Measurements from ENCODE around the gene IQSEC3.
A peak's percentile ranks its signal among the peaks of the same experiment; 100 is the strongest.

The IQSEC3 gene

DNA sequence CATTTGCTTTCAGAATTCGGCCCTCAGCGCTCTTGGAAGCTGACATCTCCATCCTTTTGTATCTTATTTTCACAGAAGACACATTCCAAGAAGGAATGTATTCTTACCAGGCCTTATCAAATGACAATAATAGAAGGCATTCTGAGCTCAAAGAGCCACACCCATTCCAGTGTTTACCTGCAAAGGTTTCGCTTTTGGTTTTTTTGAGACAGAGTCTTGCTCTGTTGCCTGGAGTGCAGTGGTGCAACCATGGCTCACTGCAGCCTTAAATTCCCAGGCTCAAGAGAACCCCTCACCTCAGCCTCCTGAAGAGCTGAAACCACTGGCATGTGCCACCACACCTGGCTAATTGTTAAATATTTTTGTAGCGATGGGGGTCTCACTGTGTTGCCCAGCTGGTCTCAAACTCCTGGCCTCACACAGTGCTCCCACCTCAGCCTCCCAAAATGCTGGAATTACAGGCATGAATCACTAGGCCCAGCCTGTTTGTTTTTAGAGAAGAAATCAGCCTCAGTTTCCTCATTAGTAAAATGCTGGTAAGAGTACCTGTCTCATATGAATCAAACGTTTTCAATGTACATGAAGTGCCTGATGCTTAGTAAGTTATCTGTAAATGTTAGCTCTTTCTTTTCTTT, 78.2 kb downstream of the IQSEC3 start:
- DNase-seq: no peak

DNA sequence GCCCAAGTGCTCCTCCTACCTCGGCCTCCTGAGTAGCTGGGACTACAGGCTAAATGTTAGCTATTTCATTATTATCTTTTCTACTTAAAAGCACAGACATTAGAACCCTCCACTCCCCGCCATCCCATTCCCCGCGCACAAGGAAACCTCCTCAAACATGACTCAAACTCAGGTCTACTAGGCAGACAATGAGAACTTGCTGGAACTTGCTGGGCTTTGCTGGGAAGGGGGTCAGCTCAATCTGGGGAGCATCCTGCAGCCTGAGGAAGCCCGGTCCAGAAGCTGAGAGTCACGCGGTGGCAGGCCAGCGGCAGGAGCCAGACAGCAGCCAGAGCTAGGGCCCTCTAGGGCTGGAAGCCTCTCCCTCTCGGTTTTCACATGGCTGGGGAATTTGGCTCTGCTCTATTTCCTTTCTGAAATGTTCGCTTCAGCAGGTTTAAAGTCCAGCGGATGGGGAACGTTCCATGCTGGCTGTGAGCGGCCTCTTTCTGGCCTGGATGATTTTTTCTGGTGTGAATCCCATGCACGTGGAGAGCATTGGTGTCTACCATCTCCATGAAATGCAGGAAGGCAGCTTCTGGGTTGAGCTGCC, 78.9 kb downstream of the IQSEC3 start:
- DNase-seq: no peak

DNA sequence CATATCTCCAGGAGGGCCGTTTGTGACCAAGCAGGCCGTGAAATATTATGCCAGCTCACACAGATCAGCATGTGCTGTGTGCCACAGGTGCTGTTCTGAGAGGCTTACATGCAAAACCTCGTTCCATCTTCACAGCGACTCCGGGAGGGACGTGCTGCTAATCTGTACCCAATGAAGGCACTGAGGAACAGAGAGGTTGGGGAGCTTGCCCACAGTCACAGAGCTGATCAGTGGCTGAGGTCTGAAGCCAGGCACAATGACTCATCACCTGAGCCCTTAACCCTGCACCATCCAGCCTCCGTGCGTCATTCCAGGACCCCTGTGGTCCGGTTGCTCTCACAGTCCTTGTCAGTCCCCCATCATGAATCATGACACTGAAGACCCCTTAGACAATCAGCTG, 80.7 kb downstream of the IQSEC3 start:
- no peak for DNase-seq

DNA sequence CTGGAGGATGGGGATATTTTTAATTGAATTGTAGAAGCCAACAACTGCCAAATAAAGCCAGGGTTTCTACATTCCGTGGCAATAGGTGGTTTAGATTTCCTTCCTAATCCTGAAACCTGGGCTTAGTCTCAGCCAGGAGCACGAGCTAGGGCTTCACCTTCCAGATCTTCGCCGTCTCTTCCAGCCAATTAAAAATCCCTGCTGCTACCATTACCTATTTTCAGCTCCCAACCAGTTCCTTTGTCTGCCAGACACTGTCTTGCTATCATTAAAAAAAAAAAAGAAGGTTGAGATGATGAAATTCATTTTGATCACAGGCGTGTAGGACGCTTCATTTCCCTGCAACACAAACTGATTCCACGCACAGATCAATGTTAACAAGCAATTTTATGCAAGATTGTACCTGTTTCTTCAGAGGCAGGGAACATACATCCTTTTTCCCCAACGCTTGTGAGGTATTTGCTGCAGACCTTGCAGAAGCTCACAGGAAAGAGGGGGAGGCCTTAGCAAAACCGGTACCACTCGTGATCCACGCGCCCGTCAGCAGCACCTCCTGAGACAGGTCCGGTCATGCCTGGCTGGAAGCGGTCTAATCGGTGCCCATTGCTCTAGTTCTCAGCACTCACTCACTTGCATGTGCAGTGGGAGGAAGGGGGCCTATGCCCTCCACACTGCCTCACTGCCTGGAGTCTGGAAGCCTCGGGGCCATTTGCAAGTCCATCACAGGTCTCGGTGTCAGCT, 82.3 kb downstream of the IQSEC3 start:
- DNase-seq: no peak

DNA sequence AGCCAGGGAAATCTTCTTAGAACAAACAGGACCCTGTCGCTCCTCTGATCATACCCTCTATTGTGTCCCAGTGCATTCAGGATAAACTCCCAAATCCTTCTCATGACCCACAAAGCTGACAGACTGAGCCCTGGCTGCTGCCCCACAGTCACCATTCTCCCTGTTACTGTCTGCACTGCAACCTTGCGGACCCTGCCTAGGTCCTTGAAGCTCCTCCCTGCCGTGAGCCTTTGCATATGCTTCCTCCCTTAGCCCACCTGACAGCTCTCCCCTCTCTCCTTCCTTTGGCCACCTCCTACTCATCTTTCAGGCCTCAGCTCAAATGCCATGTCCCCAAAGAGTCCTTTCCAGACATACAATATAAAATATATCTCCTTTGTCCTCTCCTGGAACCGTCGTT, 85.0 kb downstream of the IQSEC3 start:
- no peak for DNase-seq

DNA sequence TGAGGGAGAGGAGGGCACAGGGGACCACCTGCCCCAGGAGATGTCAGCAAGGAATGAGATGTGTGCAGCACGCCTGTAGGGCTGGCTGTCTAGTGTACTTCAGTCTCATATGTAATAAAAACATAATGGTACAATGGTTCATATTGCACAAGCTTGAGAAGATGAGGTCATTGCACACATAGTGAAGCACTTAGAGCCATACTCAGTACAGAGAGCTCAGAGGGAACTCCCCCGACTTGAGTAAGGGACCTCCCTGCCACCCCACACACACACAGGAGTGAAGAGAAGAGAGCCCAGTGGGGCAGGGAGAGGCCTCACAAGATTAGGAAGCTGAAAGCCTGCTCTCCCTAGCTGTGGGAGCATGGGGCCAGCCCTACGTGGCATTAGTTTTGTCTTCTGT, 85.9 kb downstream of the IQSEC3 start:
- no peak for DNase-seq

DNA sequence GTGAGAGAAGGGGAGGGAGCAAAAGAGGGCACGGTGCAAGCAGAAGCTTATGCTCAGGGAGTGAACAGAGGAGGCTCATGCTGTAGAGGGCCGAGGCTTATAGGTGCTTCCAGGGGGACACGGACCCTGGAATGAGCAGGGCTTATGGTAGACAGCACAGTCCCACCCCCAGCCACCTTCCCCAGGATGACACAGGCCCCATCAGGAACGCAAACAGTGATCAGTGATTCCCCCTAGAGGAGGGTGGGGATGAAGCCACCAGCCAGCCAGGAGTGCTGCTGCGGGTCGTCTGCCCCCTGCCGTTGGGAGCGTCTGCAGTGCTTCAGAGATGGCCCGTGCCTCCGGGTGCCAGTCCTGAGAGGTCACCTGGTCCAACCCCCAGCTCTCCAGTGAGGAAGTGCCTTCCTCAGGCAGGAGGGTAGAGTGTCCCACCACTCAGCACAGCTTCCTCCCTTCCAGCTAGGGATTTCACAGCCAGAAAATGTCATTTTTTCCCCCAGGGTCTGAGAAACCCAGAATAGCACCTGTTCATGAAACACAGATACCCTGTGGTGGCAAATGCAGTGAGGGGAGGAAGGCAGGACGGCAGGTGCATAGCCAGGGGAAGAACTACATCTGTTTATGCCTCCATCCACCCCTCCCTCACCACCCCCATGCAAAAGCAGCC, 86.6 kb downstream of the IQSEC3 start:
- peak; percentile 81 for DNase-seq

DNA sequence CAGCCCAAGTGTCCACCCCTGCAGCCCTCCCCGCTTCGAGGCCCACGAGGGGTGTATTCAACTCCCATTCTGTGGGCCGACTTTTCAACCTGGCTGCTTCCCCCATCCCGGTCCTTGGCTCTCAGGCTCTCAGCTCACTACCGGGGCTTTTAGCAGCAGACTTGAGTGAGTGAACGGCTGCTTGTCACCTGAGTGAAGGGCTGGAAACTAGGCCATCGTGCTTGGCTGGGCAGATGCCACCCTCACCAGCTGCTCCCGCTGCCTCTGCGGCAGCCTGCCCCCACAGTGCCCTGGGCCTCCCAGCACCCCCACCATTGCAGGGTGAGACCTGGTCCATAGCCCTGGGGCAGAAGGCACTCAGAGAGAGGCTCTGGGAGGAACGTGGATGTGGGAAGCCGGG, 87.5 kb downstream of the IQSEC3 start:
- no peak for DNase-seq

DNA sequence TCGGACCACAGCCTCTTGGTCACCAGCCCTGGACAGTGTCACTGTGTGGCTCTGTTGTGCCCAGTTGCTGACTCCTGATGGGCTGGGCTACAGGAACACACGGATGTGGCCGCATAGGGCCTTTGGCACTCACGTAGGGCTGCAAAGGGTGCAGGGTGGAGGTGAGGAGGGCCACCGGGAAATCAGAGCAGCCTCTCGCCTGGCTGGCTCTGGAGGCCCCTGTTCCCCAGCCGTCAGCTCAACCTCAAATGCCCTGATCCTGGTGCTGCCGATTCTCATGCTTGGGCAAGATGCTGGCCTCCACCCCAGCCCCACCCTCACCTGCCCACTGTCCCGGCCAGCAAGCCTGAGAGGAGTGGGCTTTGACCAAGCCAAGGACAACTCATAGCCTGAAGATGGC, 88.4 kb downstream of the IQSEC3 start:
- DNase-seq: no peak

DNA sequence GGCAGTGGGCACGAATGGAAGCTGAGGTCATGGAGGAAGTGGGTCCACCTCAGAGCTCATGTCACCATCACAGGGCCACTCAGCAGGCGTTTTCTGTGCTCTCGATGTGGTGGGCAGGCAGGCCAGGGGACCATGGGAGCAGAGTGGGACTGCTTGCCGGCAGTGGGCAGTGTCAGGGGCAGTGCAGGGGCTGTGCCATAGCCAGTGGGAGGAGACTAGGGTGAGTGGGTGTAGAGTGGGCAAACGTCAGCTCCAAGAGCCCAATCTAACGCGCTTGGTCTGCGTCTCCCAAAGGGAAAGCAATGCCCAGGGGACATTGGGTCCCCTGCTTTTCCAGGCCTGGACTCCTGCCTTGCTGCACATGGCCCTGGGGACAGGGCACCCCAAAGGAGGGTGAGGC, 89.1 kb downstream of the IQSEC3 start:
- DNase-seq: no peak

DNA sequence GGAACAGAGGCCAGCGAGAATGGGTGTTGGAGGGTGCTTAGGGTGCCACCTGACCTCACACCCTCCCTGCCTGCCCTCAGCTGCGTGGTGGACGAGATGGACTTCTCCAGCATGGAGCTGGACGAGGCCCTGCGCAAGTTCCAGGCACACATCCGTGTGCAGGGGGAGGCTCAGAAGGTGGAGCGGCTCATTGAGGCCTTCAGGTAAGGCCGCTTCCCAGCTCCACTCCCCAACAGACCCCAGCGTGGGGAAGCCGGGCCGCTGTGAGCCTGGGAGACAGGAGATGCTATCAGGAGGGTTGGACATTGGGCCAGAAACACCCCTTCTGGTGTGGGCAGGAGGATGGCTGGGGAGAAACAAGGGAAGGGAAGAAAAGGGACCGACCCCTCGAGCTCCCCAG, 90.4 kb downstream of the IQSEC3 start:
- DNase-seq: no peak

DNA sequence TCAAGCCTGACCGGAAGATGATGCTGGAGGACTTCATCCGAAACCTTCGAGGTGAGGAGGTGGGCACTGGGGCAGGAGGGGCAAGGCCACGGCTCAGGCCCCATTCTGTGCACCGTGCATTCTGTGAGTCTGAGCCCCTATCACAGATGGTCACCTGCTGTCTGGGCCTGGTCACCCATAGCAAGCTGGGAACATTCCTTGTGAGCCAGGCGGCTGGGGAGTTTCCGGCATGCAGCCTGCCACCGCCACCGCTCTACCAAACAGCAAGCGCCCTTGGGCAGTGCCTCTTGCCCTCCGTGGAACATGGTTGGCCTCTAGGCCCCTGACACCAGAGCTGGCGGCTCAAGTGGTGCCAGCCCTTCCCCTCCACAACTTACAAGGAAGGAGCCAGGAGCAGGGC, 91.1 kb downstream of the IQSEC3 start:
- no peak for DNase-seq

DNA sequence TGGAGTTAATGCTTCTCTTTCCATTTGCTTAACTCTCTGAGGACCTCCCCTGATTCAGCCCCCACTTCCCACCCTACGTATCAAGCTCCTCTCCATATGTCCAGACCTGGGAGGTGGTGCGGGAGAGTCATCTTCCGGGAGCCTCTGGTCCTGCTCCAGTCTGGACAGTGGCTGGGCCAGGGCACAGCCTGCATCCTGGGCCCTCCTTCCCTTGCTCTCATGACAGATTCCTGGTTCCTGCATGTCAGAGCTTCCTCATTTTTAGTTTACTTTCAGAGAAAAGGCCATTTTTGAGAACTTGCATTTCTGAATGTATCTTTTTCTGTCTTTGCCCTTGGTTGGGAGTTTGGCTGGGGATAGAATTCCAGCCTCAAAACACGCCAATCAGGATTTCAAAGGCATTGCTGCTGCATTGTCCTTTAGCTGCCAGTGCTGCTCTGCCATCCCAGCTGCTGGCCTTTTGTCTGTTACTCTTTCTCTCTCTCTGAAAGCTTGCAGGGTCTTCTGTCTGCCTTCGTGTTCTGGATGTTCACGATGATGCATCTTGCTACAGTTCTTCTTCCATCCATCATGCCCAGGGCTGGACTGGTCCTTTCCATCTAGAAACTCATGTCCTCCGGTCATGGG, 92.7 kb downstream of the IQSEC3 start:
- DNase-seq: no peak

DNA sequence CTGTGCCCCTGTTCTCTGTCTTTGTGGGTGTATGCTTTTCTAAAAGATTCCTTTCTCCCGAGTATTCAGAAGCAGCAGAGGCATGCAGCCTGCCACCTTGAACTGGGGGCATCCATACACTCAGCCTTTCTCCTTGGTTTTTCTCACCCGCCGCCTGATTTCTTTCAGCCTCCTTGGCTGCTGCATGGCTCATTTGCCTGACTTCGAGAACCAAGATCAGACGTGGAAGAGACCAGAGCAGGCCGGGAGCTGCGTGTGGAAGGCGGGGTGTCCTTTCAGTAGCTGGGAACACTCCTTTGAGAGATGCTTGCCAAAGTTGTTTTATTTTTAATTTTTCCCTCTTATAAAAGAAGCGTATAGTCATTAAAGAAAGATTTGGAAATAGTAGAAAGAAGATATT, 94.3 kb downstream of the IQSEC3 start:
- no peak for DNase-seq

DNA sequence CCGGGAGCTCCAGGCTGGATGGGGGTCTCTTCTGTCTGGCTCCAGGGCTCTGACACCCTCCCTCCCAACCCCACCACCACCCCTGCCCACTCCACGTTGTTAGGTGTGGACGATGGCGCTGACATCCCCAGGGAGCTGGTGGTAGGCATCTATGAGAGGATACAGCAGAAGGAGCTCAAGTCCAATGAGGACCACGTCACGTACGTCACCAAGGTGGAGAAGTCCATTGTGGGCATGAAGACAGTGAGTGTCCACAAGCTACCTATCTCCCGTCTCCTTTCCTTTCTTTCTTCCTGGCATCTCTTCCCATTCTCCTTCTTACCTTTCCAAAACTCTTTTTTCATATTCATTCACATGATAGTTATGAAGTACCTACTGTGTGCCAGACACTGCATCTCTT, 95.3 kb downstream of the IQSEC3 start:
- no peak for DNase-seq

DNA sequence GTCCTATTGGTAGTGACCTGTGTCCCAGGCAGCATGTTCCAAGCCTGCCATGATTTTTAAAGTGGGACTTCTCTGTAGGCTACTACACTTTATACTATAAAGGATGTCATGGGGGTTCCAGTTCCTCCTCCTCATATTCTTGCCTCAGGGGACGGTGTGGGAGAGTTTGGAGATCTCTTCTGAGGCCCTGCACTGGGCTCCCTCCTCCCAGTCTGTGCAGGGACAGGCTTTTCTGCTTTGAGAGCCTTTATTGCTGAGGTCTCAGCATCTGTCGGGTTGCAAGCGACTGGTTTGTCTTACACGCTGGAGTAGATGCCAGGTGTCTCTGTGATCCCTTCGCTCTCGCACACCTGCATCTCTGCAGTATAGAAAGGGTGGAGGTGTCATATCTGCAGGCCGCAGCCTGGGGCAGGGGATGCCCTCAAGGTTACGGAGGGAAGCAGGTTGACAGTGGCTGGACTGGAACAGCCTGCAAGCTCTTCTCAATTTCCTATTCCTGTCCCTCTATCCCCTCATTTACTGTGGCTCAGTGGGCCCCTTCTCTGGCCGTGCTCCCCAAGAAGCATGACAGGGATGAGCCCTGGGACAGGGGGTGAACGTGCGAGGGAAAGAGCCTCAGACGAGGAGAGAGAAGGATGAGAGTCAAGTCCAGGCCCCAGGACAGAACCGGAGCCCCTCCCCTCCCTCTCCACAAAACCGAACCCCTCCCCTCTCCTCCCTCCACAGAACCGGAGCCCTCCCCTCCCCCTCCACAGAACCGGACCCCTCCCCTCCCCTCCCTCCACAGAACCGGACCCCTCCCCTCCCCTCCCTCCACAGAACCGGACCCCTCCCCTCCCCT, 96.1 kb downstream of the IQSEC3 start:
- DNase-seq: no peak

DNA sequence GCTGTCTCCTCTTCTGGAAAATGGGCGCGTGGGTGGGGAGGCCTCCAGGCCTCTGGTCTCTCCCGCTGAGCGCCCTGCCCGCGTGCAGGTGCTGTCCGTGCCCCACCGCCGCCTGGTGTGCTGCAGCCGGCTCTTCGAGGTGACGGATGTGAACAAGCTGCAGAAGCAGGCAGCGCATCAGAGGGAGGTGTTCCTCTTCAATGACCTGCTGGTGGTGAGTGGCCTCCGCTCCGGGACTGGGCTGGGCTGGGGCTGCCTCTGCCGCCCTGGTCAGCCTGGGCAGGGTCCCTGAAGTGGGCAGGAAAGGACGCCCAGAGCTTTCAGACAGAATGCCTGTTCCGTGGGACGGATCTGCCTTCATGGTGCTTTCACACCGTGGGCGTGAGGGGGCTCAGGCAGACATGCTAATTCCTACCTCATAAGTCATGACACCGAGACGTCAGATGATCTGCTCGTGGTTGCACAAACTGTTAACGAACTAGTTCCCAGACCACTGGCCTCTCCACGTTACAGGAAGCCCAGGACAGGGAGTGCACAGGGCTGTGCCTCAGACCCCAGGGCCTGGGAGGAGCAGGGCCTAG, 96.9 kb downstream of the IQSEC3 start:
- no peak for DNase-seq

DNA sequence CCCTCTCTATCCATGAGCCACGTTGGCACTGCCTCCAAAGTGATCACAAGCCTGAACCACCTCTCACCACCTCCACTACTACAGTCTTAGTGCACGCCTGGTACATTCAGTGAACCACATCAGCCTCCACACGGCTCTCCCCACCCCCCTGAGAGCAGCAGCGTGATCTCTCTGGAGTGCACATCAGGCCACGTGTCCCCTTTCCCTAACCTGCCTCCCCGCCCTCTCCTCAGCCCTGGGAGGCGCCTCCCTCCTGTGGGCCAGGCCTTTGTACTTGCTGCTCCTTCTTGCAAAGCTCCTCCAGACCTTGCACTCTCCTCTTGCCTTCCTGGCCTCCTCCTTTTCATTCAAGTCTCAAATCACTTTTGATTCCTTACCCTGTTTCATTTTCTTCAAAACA, 97.6 kb downstream of the IQSEC3 start:
- no peak for DNase-seq

DNA sequence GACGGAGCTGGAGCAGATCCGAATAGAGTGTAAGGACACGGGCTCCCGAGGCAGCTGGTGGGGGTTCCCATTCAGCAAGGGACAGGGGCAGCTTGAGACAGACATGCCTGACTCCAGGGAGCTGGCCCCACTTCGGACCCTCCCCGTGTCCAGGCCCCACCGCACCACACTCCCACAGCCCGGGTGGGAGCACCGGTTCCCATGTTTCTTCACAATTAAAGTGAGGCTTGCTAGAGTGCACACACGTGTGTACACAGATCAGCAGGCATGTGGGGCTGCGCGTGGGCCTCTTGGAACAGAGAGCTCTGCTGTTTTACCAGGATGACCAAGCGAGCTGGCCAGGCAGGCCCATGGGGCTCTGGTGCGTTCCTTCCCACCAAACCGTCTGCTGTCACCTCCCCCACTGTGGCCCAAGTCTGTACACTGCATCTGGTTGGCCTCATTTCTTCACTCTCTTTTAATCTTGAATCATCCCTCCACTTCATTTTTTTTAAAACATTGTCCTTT, 99.3 kb downstream of the IQSEC3 start:
- DNase-seq: no peak

DNA sequence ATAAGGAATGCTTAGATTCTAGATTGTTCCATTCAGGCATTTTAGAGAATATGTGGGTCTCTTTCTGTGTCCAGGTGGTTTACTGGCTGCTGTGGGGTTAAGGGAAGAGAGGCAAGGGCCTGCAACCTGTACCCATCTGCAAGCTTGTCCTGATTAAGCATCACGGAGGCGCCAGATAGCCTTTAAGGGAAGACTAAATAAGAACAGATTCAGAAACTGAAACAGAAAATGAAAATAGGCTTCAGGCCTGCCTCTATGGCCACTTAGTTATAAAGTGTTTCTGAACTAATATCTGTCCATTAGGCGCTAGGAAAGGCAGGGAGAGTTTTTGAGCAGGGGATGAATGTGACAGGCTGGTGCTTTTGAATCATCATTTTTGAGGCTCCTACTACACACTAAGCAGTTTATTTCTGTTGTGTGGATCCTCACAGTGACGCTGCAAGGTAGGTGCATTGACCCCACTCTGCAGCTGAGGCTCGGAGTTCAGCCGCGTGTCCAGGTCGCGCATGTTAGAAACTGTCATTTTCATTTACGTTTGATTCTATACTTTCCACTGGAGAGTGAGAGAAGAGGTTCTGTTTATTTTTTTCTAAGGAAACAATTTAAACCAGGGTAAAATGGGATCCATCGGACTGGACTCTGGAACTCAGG, 100.0 kb downstream of the IQSEC3 start:
- DNase-seq: no peak

DNA sequence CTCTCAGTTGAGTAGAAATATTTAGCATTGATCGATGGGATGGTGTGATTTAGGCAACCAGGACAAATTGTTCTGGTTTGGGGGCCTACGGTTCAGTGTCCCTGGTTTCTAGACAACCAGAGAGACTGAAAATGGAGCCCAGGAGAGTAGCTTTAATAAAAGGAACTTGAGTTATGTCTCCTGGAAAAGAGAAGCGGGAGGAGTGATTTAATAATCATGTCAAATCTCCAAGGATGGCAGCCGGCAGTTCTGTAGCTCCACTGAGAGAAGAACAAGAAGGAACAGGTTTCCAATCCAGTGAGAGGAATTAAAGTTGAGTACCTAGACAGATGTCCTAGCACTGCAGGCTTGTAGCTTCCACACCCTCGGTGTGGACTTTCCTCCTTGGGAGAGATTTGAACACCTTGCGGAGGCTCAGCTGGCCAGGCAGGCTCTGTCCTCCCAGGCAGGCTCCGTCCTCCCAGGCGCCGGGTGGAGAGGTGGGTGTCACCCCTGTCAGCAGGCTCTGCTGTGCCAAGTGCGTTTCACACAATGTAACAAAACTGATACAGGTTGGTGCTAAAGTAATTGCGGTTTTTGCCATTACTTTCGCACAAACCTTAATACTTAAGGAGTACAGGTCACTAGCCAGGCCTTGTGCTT, 101.5 kb downstream of the IQSEC3 start:
- no peak for DNase-seq

Data from NCI-H1092 treated with DMSO at 0.1 percent for 48 hours (cell line).